Measurements from ENCODE around the gene C10orf143.
"Not testable (repeated sequence)": the region's sequence is repeated elsewhere in the genome, so short reads cannot be mapped to it uniquely, and the experiment has no call there.

C10orf143 gene

DNA sequence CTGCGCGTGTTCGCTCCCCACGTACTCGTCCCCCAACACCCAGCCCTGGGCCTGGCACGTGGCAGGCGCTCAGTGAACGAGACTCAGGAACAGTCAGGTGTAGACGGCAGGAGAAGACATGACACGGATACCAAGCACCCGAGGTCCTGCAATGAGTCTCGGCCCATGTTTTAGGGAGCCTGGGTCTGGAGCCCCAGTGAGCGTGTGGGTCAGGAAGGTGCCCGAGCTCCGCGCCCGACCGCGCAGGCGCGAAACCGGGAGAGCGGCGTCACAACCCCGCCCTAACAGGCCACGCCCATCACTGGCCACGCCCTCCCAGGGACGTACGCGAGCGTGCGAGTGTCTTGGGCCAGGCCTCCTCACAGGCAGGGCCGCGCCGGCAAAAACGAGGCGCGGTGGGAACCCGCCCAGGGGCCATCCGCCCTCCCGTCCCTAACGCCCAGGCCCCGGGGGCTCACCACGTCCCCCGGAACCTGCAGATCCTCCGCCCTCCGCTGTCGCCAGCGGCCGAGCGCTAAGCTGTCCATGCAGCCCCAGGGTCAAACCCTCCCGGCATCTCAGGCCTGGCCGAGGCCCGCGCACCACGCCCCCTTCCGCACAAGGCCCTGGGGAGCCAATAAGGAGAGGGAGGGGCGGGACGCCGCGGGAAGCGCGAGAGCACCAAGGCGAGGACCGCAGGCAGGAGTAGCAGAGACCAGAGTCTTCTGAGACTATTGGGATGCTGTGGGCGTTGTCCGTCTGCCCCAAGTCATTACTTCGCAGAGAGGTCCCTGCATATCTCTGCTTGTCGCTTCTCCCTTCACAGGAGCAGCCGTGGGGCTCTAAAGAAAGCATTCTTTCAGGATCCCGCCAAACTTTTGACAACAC, at the start of gene C10orf143:
Gene C10orf143, minus strand, starts transcription at position 585 of the 867 bp plus-strand sequence. Its CDS starts 58 bp downstream, at position 527.
- Histone ChIP-seq H3K4me3 (peak within 1 kb of the TSS; percentile 57 to 77 (median 70)), H3K27ac (peak within 1 kb of the TSS; percentile 67 to 97 (median 92))

DNA sequence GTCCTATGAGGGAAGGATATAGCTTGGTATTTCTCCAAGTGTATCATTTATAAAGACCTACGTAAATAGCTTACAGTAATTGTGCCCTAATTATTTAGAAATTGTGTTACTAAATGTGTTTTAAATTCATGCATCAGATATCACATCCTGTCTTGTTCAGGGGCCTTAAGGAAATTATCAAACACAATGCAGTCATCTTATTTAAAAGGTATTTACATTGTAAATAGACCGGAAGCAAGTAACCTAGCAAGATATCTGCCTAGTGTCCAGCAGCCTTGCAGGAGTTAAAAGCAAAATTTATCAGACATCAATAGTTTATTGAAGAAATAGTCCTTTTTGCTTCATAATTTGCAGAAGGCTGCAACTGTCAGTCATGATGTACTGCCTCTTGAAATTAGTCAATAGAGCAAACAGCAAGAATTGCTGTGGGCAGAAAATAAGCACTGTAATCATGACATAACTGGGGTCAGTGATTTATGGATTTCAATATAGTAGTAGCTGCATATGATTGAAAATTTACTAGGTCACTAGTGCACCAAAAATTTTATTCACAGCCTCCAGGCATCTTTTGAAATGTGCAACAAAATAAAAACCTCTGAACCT, 48.7 kb upstream of the C10orf143 start:
- Histone ChIP-seq H3K4me3 (no peak overlapping the region), H3K27ac (no peak overlapping the region)

DNA sequence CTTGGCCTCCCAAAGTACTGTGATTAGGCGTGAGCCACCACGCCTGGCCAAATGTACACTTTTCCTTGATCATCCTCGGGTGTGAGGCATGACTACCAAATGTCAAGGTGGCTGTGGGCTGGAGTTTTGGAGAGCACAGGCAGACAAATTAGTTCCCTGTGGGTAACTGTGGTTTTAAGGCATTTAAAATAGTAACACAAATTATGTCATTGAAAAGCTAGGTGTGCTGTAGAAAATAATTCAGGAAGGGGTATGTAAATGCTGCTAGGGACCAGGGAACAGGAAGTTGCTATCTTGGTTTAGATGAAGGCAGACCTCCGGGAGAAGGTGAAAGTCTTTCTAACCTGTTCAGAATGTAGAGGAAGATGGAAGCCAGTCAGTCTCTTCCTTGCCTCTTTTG, 35.4 kb upstream of the C10orf143 start:
- Histone ChIP-seq H3K27ac (no peak overlapping the region), H3K4me3 (no peak overlapping the region)

DNA sequence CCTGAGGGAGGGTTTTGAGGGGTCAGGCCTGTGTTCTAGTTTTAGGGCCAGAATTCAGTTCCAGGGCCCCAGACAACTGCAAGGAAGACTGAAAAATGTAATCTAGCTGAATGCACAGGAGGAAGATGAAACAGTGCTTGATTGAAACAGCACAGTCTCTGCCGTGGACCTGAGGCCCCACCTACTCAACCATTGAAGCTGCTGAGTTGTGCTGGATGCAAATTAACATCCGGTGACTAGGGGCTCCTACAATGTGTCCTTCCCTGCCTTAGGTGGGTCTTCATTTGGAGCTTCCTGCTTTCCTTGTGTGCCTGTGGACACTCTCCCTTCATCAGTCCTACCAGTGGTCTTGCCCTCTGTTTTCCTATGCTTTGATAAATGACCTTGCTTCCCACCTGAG, 31.2 kb upstream of the C10orf143 start:
- Histone ChIP-seq H3K27ac (no peak overlapping the region), H3K4me3 (no peak overlapping the region)

DNA sequence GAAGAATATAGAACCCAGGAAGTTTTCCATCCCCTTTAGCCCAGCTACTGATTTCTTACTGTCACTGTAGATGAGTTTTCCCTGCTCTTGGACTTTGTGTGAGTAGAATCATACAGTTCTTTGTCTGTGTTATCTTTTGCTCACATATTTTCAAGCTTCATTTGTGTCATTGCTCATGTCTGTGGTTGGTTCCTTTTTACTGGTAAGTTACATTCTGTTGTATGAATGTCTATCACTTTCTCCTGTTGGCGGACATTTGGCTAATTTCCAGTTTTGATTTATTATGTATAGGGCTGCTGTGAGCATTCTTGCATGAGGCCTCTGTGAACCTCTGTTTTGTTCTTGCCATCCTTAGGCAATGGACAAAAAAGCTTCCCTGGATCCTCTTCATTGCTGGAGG, 30.8 kb upstream of the C10orf143 start:
- Histone ChIP-seq H3K27ac (no peak overlapping the region), H3K4me3 (no peak overlapping the region)

DNA sequence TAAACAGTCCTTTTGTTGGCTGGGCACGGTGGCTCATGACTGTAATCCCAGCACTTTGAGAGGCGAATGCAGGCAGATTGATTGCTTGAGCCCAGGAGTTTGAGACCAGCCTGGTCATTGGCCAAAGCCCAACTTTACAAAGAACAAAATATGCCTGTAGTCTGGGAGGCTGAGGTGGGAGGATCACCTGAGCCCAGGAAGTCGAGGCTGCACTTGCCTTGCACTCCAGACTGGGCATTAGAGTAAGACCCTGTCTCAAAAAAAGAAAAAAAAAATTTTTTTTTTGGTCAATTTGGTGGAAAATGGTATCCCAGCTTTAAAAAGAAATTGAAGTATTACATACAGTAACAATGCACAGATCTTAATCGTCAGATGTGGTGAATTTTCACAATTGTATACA, 30.4 kb upstream of the C10orf143 start:
- no peak overlapping the region for H3K27ac ChIP-seq
- H3K4me3 ChIP-seq, result no peak overlapping the region

DNA sequence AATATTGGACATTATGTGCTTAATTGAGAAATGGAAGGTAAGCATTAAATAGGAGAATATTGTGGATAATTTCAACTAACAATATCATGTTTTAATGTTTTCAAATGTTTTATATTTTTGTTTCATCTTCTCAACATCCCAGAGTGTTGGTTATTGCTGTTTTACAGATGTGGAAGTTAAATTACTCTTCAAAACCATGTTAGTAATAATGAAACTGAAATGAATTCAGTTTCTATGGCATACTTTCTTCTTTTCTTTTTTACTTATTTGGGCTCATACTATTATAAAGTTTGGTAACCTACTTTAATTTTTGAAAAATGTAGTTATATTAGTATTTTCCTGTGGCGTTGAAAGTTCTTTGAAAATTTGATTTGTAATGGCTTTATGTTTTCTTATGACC, 29.8 kb upstream of the C10orf143 start:
- no peak overlapping the region for H3K4me3 ChIP-seq
- no peak overlapping the region for H3K27ac ChIP-seq

DNA sequence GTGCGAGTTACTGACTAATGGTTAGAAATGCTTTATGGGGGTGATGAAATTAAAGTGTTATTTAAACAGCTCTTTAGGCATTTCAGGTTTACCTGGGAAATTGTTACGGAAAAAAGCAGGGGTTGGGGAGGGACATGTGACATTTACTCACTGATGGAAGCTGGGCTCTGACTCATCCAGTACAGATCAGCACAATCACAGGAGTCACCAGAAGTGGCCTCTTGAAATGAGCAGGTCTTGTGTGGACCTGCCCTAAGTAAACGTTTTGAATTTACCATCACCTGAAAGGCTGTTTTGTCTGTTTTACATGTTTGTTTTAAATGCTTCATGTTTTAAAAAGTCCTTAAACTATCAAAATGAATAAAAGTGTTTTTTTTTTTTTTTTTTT, 27.8 kb upstream of the C10orf143 start:
- Histone ChIP-seq H3K27ac (peak overlapping the region in 7 of 21 experiments; percentile 6 to 99 (median 17)), H3K4me3 (peak overlapping the region in 1 of 7 experiments; percentile 100)

DNA sequence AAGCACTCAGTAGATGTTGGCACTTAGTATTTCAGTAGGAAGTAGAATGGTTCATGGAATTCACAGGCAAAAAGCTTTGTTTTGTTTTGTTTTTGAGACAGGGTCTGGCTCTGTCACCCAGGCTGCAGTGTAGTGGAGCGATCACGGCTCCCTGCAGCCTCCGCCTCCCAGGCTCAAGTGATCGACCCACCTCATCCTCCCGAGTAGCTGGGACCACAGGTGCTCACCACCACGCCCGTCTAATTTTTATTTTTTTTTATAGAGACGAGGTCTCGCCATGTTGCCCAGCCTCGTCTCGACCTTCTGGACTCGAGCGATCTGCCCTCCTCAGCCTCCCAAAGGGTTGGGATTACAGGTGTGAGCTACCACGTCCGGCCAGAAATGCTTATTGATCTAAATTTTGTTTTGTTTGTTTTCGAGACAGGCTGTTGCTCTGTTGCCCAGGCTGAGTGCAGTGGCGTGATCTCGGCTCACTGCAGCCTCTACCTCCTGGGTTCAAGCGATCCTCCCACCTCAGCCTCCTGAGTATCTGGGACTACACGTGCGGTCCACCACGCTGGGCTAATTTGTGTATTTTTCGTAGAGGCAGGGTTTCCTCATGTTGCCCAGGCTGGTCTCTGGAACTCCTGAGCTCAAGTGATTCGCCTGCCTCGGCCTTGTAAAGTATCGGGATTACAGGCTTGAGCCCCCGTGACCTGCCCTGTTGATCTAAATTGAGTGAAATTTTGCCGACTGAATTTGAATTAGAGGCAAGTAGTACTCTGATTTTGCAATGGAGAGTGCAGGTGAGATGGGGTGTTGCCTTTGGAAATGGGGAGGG, 27.2 kb upstream of the C10orf143 start:
- Histone ChIP-seq H3K4me3 (peak overlapping the region; percentile 80 to 100 (median 97)), H3K27ac (peak overlapping the region in 15 of 21 experiments; percentile 6 to 99 (median 89))

DNA sequence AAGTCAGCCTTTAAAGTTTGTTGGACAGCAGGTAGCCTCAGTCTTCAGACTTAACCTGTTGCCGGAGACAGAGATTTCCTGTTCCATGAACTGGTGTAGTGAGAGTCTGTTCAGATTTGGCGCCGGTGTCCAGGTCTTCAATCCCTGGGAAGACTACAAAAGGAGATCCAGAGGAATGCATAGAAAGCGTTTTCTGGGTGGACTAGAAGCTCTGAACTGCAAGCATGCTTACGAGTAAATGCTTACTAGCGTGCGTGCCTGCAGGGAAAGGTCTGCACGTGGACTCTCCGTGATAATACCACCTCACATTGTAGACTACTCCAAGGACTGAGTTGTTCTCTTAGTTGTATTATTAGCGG, 26.4 kb upstream of the C10orf143 start:
- peak overlapping the region; percentile 55 to 99 (median 93) for H3K27ac ChIP-seq
- H3K4me3 ChIP-seq, result peak overlapping the region; percentile 80 to 100 (median 97)

DNA sequence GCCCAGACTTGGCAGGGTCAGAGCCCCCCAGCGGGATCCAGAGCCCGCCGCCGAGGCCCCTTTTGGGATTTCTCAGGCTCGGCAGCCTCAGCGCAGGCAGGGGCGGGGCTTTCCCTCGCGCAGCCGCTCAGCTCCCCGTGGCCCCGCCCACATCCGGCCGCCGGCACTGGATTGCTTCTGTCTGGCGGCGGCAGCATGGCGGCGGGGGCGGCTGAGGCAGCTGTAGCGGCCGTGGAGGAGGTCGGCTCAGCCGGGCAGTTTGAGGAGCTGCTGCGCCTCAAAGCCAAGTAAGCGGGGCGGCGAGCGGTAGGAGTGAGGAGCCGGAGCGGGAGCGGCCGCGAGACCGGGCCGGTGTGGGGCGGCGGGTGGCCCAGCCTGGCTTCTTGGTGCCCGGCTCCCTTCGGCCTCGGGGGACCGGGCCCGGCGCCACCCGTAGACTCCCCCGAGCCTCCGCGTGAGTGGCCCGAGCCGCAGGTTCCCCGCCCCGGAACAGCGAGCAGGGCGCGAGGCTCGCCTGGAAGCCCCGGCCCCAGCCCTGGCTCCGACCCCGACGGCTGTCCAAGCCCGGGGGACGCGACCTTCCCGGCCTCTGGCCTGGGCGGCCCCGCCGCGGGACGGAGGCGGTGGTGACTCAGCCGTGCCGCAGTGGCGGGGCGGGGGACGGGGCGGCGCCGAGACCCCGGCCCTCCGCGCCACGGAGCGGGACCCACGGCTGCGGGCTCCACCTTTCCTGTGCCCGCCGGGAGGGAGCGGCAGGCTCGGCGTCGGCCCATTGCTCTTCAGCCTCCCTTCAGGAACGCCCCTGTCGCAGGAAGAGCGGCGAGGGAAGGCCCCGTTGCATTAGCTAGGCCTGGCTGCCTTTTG, 25.8 kb upstream of the C10orf143 start, which contains the start of gene GLRX3:
Gene GLRX3, plus strand, starts transcription at position 166 of the 864 bp plus-strand sequence. Its CDS starts 30 bp downstream, at position 196.
- Histone ChIP-seq H3K4me3 (peak within 1 kb of the TSS; percentile 80 to 100 (median 97)), H3K27ac (peak within 1 kb of the TSS; percentile 56 to 99 (median 93))

DNA sequence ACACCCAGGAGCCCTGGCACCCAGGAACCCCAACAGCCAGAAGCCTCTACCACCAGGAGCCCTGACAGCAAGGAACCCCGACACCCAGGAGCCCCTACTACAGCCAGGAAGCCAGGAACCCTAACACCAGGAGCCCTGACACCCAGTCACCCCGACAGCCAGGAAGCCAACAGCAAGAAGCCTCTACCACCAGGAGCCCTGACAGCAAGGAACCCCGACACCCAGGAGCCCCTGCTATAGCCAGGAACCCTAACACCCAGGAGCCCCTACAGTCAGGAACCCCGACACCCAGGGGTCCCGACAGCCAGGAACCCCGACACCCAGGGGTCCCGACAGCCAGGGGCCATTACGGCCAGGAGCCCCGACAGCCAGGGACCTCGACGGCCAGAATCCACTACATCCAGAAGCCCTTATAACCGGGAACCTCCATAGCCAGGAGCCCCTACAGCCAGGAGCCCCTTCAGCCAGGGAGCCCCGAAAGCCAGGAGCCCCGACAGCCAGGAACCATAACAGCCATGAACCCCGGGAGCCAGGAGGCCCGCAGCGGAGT, 25.1 kb upstream of the C10orf143 start:
- peak overlapping the region; percentile 56 to 99 (median 93) for H3K27ac ChIP-seq
- H3K4me3 ChIP-seq, result peak overlapping the region; percentile 80 to 100 (median 97)

DNA sequence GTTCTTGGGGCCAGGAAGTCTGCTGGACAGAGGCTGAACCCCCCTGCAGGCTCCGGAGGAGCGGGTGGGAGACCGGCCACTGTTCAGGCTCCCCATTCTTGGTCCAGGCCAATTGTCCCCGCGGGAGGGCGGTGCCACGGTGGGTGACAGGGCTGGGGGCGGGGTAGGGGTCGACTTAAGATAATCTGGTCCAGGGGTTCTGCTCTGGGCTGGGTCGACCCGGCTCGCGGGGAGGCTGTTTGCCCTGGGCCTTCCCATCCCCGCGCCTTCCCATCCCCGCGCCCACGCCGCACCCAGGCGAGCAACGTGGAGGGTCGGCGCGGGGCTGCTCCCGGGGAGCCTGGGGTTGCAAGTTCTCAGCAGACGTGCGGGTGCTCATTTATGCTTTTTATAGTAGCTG, 18.3 kb upstream of the C10orf143 start:
- Histone ChIP-seq H3K27ac (no peak overlapping the region), H3K4me3 (no peak overlapping the region)

DNA sequence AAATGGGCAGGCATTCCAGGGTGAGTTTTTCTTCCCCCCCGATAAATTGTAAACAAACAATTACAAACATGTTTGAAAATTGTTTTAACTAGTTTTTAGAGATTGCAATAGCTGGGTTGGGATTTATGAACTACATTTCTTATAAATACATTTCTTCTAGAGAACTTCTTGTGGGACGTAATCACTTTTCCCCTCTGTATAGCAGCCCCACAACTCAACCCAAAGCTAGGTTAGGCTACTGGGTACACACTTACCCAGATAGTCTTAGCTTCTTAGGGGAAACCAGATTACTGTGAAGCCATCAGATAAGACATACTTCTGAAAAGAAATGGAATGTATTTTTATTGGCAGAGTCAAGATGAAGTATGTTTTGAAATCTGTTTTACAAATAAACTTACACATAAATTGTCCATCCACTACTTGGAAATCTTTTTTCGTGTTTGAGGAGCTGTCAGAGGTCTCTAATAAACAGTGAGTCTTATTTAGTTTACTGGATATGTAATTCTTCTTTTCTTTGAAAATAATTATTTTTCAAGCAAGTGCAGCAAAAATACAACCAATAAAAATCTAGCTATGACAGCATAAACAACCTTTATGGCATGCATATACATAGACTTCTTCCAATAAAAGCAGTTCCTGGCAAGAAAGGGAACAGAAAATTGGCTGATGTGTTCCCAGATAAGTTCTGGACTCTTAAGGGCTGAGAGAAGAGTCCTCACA, 17.6 kb upstream of the C10orf143 start:
- no peak overlapping the region for H3K4me3 ChIP-seq
- no peak overlapping the region for H3K27ac ChIP-seq

DNA sequence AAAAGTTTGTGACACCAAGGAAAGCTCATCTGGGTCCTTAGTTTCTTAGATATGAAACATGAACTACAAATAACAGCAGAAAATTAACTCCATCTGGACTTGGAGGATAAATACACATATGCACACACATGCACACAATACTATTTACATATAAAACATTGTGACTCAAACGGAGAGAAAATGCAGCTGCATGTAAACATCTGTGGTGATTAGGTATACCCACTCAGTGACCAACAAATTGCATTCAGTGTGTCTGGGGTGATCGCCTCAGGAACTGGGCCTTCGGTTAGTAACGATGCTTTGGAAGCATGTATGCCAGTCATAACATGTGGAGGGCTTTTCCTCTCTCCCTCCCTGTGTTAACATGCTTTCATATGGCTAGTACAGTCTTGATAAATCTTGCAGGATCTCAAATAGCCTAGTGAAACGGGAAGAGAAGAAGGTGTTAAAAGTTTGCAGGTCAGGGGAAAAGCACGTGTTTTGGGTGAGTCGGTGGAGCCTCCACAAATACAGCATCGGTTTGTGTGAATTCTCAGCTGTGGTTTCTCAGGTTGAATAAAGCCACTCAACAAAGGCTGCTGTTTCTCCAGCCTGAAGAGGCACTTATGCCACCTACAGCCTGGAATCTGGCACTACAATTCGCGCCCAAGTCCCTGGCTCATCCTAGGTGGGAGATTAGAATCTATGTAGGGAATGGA, 16.9 kb upstream of the C10orf143 start:
- Histone ChIP-seq H3K27ac (no peak overlapping the region), H3K4me3 (no peak overlapping the region)

DNA sequence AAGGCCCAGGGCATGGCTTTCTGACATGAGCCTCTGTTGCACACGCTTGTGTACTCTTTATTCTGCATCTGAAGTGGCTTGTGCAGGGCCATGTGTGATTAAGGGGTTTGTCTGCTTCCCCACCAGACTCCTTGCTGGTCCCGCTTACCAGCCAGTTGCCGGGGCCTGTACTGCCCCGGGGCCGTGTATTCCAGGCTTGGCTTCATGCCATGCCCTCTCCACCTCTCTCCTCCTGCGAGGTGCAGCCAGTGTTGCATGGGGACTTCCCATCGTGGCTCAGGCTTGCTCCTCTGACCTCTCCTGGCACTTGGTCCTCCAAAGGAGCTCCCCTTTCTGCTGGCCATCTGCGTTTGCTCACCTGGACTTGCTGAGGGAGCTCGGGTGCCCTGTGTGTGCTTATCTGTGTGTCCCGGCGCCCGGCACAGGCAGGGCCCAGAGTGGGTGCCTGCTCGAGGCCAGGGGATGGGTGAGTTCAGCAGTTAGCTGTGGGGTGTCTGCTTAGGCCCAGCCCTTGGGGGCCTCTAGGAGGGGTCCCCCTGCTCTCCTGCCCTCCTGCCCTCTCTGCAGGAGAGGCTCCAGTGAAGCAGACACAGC, 11.0 kb upstream of the C10orf143 start:
- no peak overlapping the region for H3K27ac ChIP-seq
- no peak overlapping the region for H3K4me3 ChIP-seq

DNA sequence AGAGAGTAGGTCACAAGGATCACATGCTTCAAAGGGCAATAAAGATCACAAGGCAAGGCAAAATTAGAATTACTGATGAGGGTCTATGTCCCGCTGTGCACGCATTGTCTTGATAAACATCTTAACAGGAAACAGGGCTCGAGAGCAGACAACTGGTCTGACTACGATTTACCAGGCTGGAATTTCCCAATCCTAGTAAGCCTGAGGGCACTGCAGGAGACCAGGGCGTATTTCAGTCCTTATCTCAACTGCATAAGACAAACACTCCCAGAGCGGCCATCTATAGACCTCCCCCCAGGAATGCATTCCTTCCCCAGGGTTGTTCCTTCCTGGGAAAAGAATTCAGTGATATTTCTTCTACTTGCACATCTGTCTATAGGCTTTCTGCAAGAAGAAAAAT, 6.9 kb upstream of the C10orf143 start:
- H3K27ac ChIP-seq, H3K4me3 ChIP-seq: not testable (repeated sequence)

All from skin epidermis (tissue), 12 donors.